OCI-LY7 (cell line): ENCODE measurements around the gene RELCH. TPM values are rescaled to one million over a fixed set of nuclear protein-coding genes. Genes with fewer than 3 reads are reported as not detected.
"Not testable (repeated sequence)": the region's sequence is repeated elsewhere in the genome, so short reads cannot be mapped to it uniquely, and the experiment has no call there.

Source experiments
- BruUV-seq: library from RNA; stranded (reverse); fragments of 400-500 nt; replicated peaks from 2 replicates; lab custom pipeline; 2021; lab: Mats Ljungman, UMichigan
- CTCF ChIA-PET: fragments of 300-600 bp; sonication (Branson Sonifier 250); formaldehyde crosslinking; loops from one replicate; lab custom pipeline; 2022; ENCODE audit warnings: antibody characterized with exemption; ENCODE audit not compliant: unreplicated experiment; lab: Charles Lee
- POLR2A ChIA-PET: fragments of 300-600 bp; sonication (Branson Sonifier 250); formaldehyde crosslinking; loops from one replicate; lab custom pipeline; 2022; ENCODE audit warnings: antibody characterized with exemption; lab: Charles Lee
- DNase-seq: peaks from one replicate; pipeline ENCODE4 v3.0.0-alpha.2; 2015; ENCODE audit warnings: low spot score
- H2AFZ ChIP-seq: fragments of 200-600 bp; sonication (generic), shearing (Covaris generic); 2 replicates; pipeline ENCODE4 v1.6.1; 2014; ENCODE audit warnings: mild to moderate bottlenecking, antibody characterized with exemption, low read length, moderate library complexity
- H3K27ac ChIP-seq: fragments of 200-600 bp; sonication (generic); 2 replicates; pipeline ENCODE4 v1.5.1; 2014; ENCODE audit warnings: mixed run types, low read depth, mild to moderate bottlenecking, moderate library complexity, low read length, inconsistent platforms; ENCODE audit not compliant: poor library complexity, severe bottlenecking
- H3K36me3 ChIP-seq: fragments of 200-600 bp; sonication (generic); 2 replicates; pipeline ENCODE4 v1.6.1; 2014; ENCODE audit warnings: mild to moderate bottlenecking, antibody characterized with exemption, low read length, moderate library complexity, mixed read lengths; ENCODE audit not compliant: insufficient read depth
- H3K4me1 ChIP-seq: fragments of 200-600 bp; sonication (generic); 2 replicates; pipeline ENCODE4 v1.5.1; 2014; ENCODE audit warnings: mild to moderate bottlenecking, low read length; ENCODE audit not compliant: insufficient read depth, poor library complexity, severe bottlenecking
- H3K4me2 ChIP-seq: fragments of 200-600 bp; sonication (generic); 2 replicates; pipeline ENCODE4 v1.6.1; 2014; ENCODE audit warnings: mild to moderate bottlenecking, low read length
- H3K4me3 ChIP-seq: fragments of 200-600 bp; sonication (generic); 2 replicates; pipeline ENCODE4 v1.5.1; 2014; ENCODE audit warnings: mild to moderate bottlenecking, low read depth, low read length; ENCODE audit not compliant: poor library complexity, severe bottlenecking
- H3K79me2 ChIP-seq: fragments of 200-600 bp; sonication (generic); 2 replicates; pipeline ENCODE4 v1.6.1; 2016; ENCODE audit warnings: low read depth, mild to moderate bottlenecking, low read length, moderate library complexity, mixed read lengths; ENCODE audit not compliant: insufficient read depth
- H3K9me2 ChIP-seq: fragments of 200-600 bp; sonication (generic); 2 replicates; pipeline ENCODE4 v1.6.1; 2016; ENCODE audit warnings: mild to moderate bottlenecking, low read length, mixed read lengths; ENCODE audit not compliant: insufficient read depth
- H3K9me3 ChIP-seq: fragments of 200-600 bp; sonication (generic); 2 replicates; pipeline ENCODE4 v1.6.1; 2014; ENCODE audit warnings: mild to moderate bottlenecking, mixed run types, low read length, mixed read lengths
- H4K20me1 ChIP-seq: fragments of 200-600 bp; sonication (generic); 2 replicates; pipeline ENCODE4 v1.6.1; 2014; ENCODE audit warnings: mild to moderate bottlenecking, antibody characterized with exemption, low read length, moderate library complexity, mixed read lengths; ENCODE audit not compliant: insufficient read depth
- EZH2phosphoT487 ChIP-seq: fragments of 200-600 bp; sonication (generic); IDR thresholded peaks from 2 replicates; pipeline ENCODE4 v1.6.1; 2018; ENCODE audit warnings: low read depth, borderline replicate concordance, mild to moderate bottlenecking, mixed run types, antibody characterized with exemption, low read length, moderate library complexity, mixed read lengths
- intact Hi-C: fragments of 100-400 bp; cut with micrococcal nuclease; formaldehyde crosslinking; loops from one replicate; pipeline ENCODE4 v1.10.0; 2022; ENCODE audit not compliant: unreplicated experiment
- total RNA-seq, 2 experiments: library from RNA; depleted of rRNA in 1 of 2; stranded (reverse); fragments of >200 nt in 1 of 2; shearing (Covaris generic) in 1 of 2; gene quantifications; 2 replicates each; pipeline ENCODE4 v1.2.3, GENCODE V29; 2014 to 2022
- TF ChIP-seq, protein P1 (sequence below): fragments of 200-600 bp; sonication (generic); conservative IDR thresholded peaks from 2 replicates; pipeline ENCODE4 v1.5.1; 2014; ENCODE audit warnings: mild to moderate bottlenecking, antibody characterized with exemption, low read length, moderate library complexity, mixed read lengths

The RELCH gene
- total RNA-seq, 2 experiments from 2014 or later: 21.2 to 23.1 TPM

DNA sequence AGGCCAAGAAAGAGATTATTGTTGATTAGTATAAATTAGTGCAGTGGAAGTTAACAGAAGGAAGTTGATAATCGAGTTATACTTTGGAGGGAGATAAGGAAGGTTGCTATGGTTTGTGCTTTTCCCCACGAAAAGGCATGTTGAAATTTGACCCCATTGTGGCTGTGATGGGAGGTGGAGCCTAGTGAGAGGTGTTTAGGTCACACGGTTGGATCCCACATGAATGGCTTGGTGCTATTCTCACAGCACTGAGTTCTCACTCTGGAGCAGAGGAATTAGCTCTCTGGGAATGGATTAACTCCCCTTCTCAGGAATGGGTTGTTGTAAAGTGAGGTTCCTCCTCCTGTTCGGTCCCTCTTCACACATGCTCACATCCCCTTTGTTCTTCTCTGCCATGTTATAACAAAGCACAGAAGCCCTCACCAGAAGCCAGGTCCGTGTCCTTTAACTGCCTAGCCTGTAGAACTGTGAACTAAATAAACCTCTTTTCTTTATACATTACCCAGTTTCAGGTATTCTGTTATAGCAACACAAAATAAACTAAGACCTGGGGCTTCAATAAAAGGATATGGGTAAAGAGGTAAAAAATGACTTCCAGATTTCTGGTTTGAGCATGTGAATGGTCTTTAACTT is 22.1 kb upstream of the RELCH start:
- Histone ChIP-seq H4K20me1 (no peaks in the 10 kb centered on the region), H3K9me2 (no peaks in the 10 kb centered on the region), H3K27ac (no peak overlapping the region), H3K79me2 (no peaks in the 10 kb centered on the region), H3K36me3 (no peaks in the 10 kb centered on the region), H3K4me3 (no peak overlapping the region), H3K4me2 (no peak overlapping the region), H3K9me3 (no peaks in the 10 kb centered on the region), H2AFZ (no peak overlapping the region), H3K4me1 (no peaks in the 10 kb centered on the region)
- ChIA-PET POLR2A (no interaction called here), CTCF (no interaction called here)
- no peak for DNase-seq
- BruUV-seq: no TSS peak
- TF ChIP-seq, protein P1, sequence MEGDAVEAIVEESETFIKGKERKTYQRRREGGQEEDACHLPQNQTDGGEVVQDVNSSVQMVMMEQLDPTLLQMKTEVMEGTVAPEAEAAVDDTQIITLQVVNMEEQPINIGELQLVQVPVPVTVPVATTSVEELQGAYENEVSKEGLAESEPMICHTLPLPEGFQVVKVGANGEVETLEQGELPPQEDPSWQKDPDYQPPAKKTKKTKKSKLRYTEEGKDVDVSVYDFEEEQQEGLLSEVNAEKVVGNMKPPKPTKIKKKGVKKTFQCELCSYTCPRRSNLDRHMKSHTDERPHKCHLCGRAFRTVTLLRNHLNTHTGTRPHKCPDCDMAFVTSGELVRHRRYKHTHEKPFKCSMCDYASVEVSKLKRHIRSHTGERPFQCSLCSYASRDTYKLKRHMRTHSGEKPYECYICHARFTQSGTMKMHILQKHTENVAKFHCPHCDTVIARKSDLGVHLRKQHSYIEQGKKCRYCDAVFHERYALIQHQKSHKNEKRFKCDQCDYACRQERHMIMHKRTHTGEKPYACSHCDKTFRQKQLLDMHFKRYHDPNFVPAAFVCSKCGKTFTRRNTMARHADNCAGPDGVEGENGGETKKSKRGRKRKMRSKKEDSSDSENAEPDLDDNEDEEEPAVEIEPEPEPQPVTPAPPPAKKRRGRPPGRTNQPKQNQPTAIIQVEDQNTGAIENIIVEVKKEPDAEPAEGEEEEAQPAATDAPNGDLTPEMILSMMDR: no peak
- TF ChIP-seq EZH2phosphoT487: no peak
- intact Hi-C loops: no loop called here

DNA sequence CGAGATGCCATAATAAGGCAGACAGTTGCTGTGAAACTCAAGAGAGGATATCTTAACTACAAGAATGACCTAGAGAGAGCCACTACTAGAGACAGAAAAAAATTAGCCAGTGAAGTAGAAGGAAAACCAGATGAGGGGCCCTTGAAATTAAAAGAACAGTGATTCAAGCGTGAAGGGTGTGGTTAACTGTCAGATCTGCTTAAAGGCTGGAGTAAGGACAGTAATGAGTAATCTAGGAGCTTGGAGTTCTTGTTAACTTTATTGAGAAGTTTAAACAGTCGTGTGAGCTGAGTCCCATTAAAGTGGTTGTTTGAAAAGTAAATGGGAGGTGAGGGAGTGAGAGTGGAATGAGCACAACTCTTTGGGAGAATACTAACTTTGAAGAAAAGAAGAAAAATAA is 21.5 kb upstream of the RELCH start:
- no peak for DNase-seq
- intact Hi-C loops: no loop called here
- CTCF ChIA-PET: no interaction called here
- no peaks in the 10 kb centered on the region for H4K20me1 ChIP-seq
- H2AFZ ChIP-seq: no peak overlapping the region
- no peaks in the 10 kb centered on the region for H3K9me3 ChIP-seq
- no peaks in the 10 kb centered on the region for H3K4me1 ChIP-seq
- no peak for TF ChIP-seq EZH2phosphoT487
- TF ChIP-seq, protein P1: no peak
- no peaks in the 10 kb centered on the region for H3K79me2 ChIP-seq
- no TSS peak for BruUV-seq
- H3K36me3 ChIP-seq: no peaks in the 10 kb centered on the region
- POLR2A ChIA-PET: no interaction called here
- no peaks in the 10 kb centered on the region for H3K9me2 ChIP-seq
- H3K27ac ChIP-seq: no peak overlapping the region
- H3K4me2 ChIP-seq: no peak overlapping the region
- H3K4me3 ChIP-seq: no peak overlapping the region

DNA sequence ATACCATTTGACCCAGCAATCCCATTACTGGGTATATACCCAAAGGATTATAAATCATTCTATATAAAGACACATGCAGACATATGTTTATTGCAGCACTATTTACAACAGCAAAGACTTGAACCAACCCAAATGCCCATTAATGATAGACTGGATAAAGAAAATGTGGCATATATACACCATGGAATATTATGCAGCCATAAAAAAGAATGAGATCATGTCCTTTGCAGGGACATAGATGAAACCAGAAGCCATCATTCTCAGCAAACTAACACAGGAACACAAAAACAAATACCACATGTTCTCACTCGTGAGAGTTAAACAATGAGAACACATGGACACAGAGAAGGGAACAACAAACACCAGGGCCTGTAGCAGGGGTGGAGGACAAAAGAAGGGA is 20.5 kb upstream of the RELCH start:
- BruUV-seq, H3K36me3 ChIP-seq, H3K9me2 ChIP-seq, DNase-seq, H2AFZ ChIP-seq, POLR2A ChIA-PET, CTCF ChIA-PET, H3K4me3 ChIP-seq, H3K4me1 ChIP-seq, H3K4me2 ChIP-seq, H3K27ac ChIP-seq, intact Hi-C loops, H4K20me1 ChIP-seq, H3K79me2 ChIP-seq, H3K9me3 ChIP-seq: not testable (repeated sequence)
